ENCODE measurements around the gene IQCH. TPM values are rescaled to one million over a fixed set of nuclear protein-coding genes. Genes with fewer than 3 reads are reported as not detected.

The IQCH gene
- polyA plus RNA-seq, 1 donor (not counting 4 experiments of a cell fraction or from before 2014, with no cell fraction given): 2.6 TPM

GRCh38 chr15:67340630-67341029 is 86.0 kb downstream of the IQCH start:
- no peaks in the 10 kb centered on the region for H3K27me3 ChIP-seq (ENCODE audit: control insufficient read depth, extremely low read depth, insufficient read depth, low read length)
- H3K4me3 ChIP-seq (ENCODE audit: control insufficient read depth in 2 of 3, extremely low read depth in 1 of 3, insufficient read depth in 2 of 3, low read depth in 1 of 3, low read length in 3 of 3): no peak overlapping the region
- no peak overlapping the region for H3K27ac ChIP-seq (ENCODE audit: control insufficient read depth, insufficient read depth, low read length)
- no peak overlapping the region for H2AFZ ChIP-seq (ENCODE audit: control insufficient read depth, low read length)
- no peaks in the 10 kb centered on the region for H3K4me1 ChIP-seq (ENCODE audit: control insufficient read depth, extremely low read depth, insufficient read depth, low read length)
- FAIRE-seq (no peak), DNase-seq (ENCODE audit: low read depth, low spot score) (no peak)
- no peaks in the 10 kb centered on the region for H3K9me1 ChIP-seq (ENCODE audit: control insufficient read depth, extremely low read depth, insufficient read depth, low read length)
- TF ChIP-seq EZH2 (IDR thresholded peaks at IDR 0.05; ENCODE audit: low read length) (no peak), CTCF (optimal IDR thresholded peaks at IDR 0.05 in 1 of 3, IDR thresholded peaks at IDR 0.05 in 1 of 3, conservative IDR thresholded peaks at IDR 0.05 in 1 of 3; ENCODE audit: extremely low read depth in 1 of 3, insufficient read depth in 2 of 3, low read length in 3 of 3) (no peak)
- H3K9me3 ChIP-seq (ENCODE audit: control insufficient read depth, low read depth, low read length): no peaks in the 10 kb centered on the region
- no peaks in the 10 kb centered on the region for H4K20me1 ChIP-seq (ENCODE audit: control insufficient read depth, extremely low read depth, insufficient read depth, low read length)
- H3K4me2 ChIP-seq (ENCODE audit: control insufficient read depth, extremely low read depth, insufficient read depth, low read depth, low read length): no peak overlapping the region
- H3K9ac ChIP-seq (ENCODE audit: control insufficient read depth, extremely low read depth, insufficient read depth, low read length): no peak overlapping the region
- no peaks in the 10 kb centered on the region for H3K79me2 ChIP-seq (ENCODE audit: control insufficient read depth, insufficient read depth, low read length)
- H3K36me3 ChIP-seq (ENCODE audit: control insufficient read depth in 2 of 2, extremely low read depth in 1 of 2, insufficient read depth in 2 of 2, low read length in 2 of 2): no peaks in the 10 kb centered on the region
- dilution Hi-C loops (cut with MboI; ENCODE audit: extremely low pct_ligation_motif_present, low sequenced_read_pairs): no loop called here

GRCh38 chr15:67341539-67341938 is 87.0 kb downstream of the IQCH start:
- Histone ChIP-seq H3K4me2 (ENCODE audit: control insufficient read depth, extremely low read depth, insufficient read depth, low read depth, low read length) (no peak overlapping the region), H2AFZ (ENCODE audit: control insufficient read depth, low read length) (no peak overlapping the region), H4K20me1 (ENCODE audit: control insufficient read depth, extremely low read depth, insufficient read depth, low read length) (no peaks in the 10 kb centered on the region), H3K9ac (ENCODE audit: control insufficient read depth, extremely low read depth, insufficient read depth, low read length) (no peak overlapping the region), H3K4me1 (ENCODE audit: control insufficient read depth, extremely low read depth, insufficient read depth, low read length) (no peaks in the 10 kb centered on the region), H3K4me3 (ENCODE audit: control insufficient read depth in 2 of 3, extremely low read depth in 1 of 3, insufficient read depth in 2 of 3, low read depth in 1 of 3, low read length in 3 of 3) (no peak overlapping the region), H3K9me3 (ENCODE audit: control insufficient read depth, low read depth, low read length) (no peaks in the 10 kb centered on the region), H3K9me1 (ENCODE audit: control insufficient read depth, extremely low read depth, insufficient read depth, low read length) (no peaks in the 10 kb centered on the region), H3K79me2 (ENCODE audit: control insufficient read depth, insufficient read depth, low read length) (no peaks in the 10 kb centered on the region), H3K27ac (ENCODE audit: control insufficient read depth, insufficient read depth, low read length) (no peak overlapping the region), H3K36me3 (ENCODE audit: control insufficient read depth in 2 of 2, extremely low read depth in 1 of 2, insufficient read depth in 2 of 2, low read length in 2 of 2) (no peaks in the 10 kb centered on the region), H3K27me3 (ENCODE audit: control insufficient read depth, extremely low read depth, insufficient read depth, low read length) (no peaks in the 10 kb centered on the region)
- FAIRE-seq: no peak
- dilution Hi-C loops (cut with MboI; ENCODE audit: extremely low pct_ligation_motif_present, low sequenced_read_pairs): no loop called here
- TF ChIP-seq CTCF (optimal IDR thresholded peaks at IDR 0.05 in 1 of 3, IDR thresholded peaks at IDR 0.05 in 1 of 3, conservative IDR thresholded peaks at IDR 0.05 in 1 of 3; ENCODE audit: extremely low read depth in 1 of 3, insufficient read depth in 2 of 3, low read length in 3 of 3) (no peak), EZH2 (IDR thresholded peaks at IDR 0.05; ENCODE audit: low read length) (no peak)
- DNase-seq (ENCODE audit: low read depth, low spot score): no peak
